Loucy (cell line): ENCODE results near the gene TSEN54.

Experiments
- H2AFZ ChIP-seq: fragments of 200-600 bp; sonication (generic); 2 replicates; pipeline ENCODE4 v1.6.0; 2016; ENCODE audit warnings: antibody characterized with exemption, mild to moderate bottlenecking, low read length, moderate library complexity
- H3F3A ChIP-seq: fragments of 200-600 bp; 2 replicates; pipeline ENCODE4 v1.6.0; 2016; ENCODE audit warnings: antibody characterized with exemption, low read depth, mild to moderate bottlenecking
- H3K27me3 ChIP-seq: fragments of 200-600 bp; sonication (generic); 2 replicates; pipeline ENCODE4 v1.6.1; 2014; ENCODE audit warnings: low read length, mild to moderate bottlenecking; ENCODE audit not compliant: insufficient read depth, poor library complexity, severe bottlenecking
- H3K36me3 ChIP-seq: fragments of 200-600 bp; sonication (generic); 2 replicates; pipeline ENCODE4 v1.6.1; 2016; ENCODE audit warnings: low read length; ENCODE audit not compliant: insufficient read depth
- H3K4me1 ChIP-seq: fragments of 200-600 bp; sonication (generic); 2 replicates; pipeline ENCODE4 v1.5.1; 2014; ENCODE audit warnings: low read length, mild to moderate bottlenecking; ENCODE audit not compliant: insufficient read depth, poor library complexity, severe bottlenecking
- H3K4me2 ChIP-seq: fragments of 200-600 bp; sonication (generic); 2 replicates; pipeline ENCODE4 v1.6.0; 2014; ENCODE audit warnings: antibody characterized with exemption, low read length, low read depth, mild to moderate bottlenecking; ENCODE audit not compliant: poor library complexity, severe bottlenecking
- H3K4me3 ChIP-seq: fragments of 200-600 bp; sonication (generic); 2 replicates; pipeline ENCODE4 v1.5.1; 2014; ENCODE audit warnings: low read length, mild to moderate bottlenecking, mixed read lengths; ENCODE audit not compliant: poor library complexity, severe bottlenecking
- H3K79me2 ChIP-seq: fragments of 200-600 bp; sonication (generic); 2 replicates; pipeline ENCODE4 v1.6.1; 2014; ENCODE audit warnings: low read length; ENCODE audit not compliant: insufficient read depth
- H3K9ac ChIP-seq: fragments of 200-600 bp; sonication (generic); 2 replicates; pipeline ENCODE4 v1.6.0; 2014; ENCODE audit warnings: mild to moderate bottlenecking, low read depth, low read length, moderate library complexity; ENCODE audit not compliant: poor library complexity, severe bottlenecking
- H3K9me2 ChIP-seq: fragments of 200-600 bp; sonication (generic); replicated peaks from 2 replicates; pipeline ENCODE4 v1.6.1; 2016; ENCODE audit warnings: low read depth, low read length, mixed read lengths
- H3K9me3 ChIP-seq: fragments of 200-600 bp; sonication (generic); 2 replicates; pipeline ENCODE4 v1.6.1; 2014; ENCODE audit warnings: mild to moderate bottlenecking, antibody characterized with exemption, low read length, low read depth; ENCODE audit not compliant: insufficient read depth
- H4K20me1 ChIP-seq: fragments of 200-600 bp; sonication (generic); 2 replicates; pipeline ENCODE4 v1.6.0; 2014; ENCODE audit warnings: antibody characterized with exemption, low read length, mild to moderate bottlenecking; ENCODE audit not compliant: insufficient read depth, poor library complexity, severe bottlenecking
- EZH2phosphoT487 ChIP-seq: fragments of 200-600 bp; IDR thresholded peaks from 2 replicates; pipeline ENCODE4 v1.6.1; 2018; ENCODE audit warnings: antibody characterized with exemption, mild to moderate bottlenecking, moderate library complexity, borderline replicate concordance
- TF ChIP-seq, protein P1 (sequence below): fragments of 200-600 bp; sonication (generic); conservative IDR thresholded peaks from 2 replicates; pipeline ENCODE4 v1.5.1; 2014; ENCODE audit warnings: mild to moderate bottlenecking, antibody characterized with exemption, low read length

TSEN54 gene

DNA sequence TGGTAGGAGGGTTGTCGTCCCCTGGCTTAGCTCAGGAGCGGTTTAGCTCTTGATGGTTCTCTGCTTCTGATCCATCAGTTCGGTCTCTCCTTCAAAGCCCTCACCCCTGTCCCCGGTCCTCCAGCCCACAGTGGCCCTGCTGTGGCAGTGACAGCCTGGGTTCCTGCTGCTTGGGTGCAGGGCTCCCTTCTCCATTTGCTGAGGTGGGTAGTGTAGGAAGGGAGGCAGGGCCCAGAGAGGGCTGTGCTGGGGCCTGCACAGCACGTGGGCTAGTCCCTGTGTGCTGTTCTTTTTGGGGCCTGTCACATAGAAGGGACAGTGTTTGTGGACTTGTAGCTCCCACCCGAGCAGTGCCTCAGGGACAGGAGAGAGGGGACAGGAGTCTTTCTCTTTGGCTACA lies 41.6 kb upstream of the TSEN54 start:
- Histone ChIP-seq H3K4me3 (no peak overlapping the region), H3K9me3 (no peaks in the 10 kb centered on the region), H3K4me2 (no peak overlapping the region), H3K79me2 (no peaks in the 10 kb centered on the region), H3K9me2 (no peaks in the 10 kb centered on the region), H3F3A (no peaks in the 10 kb centered on the region), H4K20me1 (no peaks in the 10 kb centered on the region), H3K36me3 (peaks cover 13% of the 10 kb centered on the region; the same call in 1 of the 2 replicates), H3K9ac (no peak overlapping the region), H2AFZ (no peak overlapping the region), H3K27me3 (no peaks in the 10 kb centered on the region), H3K4me1 (no peaks in the 10 kb centered on the region)
- TF ChIP-seq, protein P1, sequence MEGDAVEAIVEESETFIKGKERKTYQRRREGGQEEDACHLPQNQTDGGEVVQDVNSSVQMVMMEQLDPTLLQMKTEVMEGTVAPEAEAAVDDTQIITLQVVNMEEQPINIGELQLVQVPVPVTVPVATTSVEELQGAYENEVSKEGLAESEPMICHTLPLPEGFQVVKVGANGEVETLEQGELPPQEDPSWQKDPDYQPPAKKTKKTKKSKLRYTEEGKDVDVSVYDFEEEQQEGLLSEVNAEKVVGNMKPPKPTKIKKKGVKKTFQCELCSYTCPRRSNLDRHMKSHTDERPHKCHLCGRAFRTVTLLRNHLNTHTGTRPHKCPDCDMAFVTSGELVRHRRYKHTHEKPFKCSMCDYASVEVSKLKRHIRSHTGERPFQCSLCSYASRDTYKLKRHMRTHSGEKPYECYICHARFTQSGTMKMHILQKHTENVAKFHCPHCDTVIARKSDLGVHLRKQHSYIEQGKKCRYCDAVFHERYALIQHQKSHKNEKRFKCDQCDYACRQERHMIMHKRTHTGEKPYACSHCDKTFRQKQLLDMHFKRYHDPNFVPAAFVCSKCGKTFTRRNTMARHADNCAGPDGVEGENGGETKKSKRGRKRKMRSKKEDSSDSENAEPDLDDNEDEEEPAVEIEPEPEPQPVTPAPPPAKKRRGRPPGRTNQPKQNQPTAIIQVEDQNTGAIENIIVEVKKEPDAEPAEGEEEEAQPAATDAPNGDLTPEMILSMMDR = no peak
- TF ChIP-seq EZH2phosphoT487 = no peak

DNA sequence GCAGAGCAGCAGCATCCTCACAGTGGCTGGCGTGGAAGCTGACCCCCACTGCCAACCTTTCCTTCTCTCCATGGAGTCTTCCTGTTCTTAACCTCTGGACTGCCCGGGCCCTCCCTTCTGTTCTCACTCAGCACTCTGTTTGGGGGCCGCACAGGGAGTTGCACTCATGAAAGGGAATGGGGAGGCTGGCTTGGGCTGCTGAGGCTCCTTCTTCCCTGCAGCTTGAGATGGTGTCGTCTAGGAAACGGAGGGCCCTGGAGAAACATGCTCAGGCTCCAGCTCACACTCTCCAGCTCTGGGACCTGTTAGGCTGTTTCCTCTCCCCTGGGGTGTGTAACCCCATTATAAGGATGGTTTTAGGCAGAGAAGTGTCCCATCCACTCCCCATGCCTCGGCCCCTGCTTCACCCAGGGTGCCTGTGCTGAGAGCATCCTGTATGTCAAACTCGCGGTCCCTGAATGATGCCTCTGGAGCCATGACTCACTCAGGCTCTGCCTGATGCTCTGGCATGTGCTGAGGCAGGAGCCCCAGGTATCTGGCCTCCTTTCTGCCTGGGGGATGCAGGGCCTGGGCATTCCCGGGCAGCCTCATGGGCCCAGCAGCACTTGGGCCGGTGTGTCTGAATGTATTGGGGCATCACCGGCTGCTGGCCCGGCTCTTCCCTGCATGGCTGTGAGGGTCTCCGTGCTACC lies 41.0 kb upstream of the TSEN54 start:
- Histone ChIP-seq H3K9me2 (no peaks in the 10 kb centered on the region), H3K36me3 (peaks cover 13% of the 10 kb centered on the region; the same call in 1 of the 2 replicates), H3K79me2 (no peaks in the 10 kb centered on the region), H3K4me1 (no peaks in the 10 kb centered on the region), H2AFZ (no peak overlapping the region), H3K27me3 (no peaks in the 10 kb centered on the region), H3K9ac (no peak overlapping the region), H3K4me2 (no peak overlapping the region), H3K4me3 (no peak overlapping the region), H3F3A (no peaks in the 10 kb centered on the region), H4K20me1 (no peaks in the 10 kb centered on the region), H3K9me3 (no peaks in the 10 kb centered on the region)
- TF ChIP-seq, protein P1 = no peak
- no peak for TF ChIP-seq EZH2phosphoT487

DNA sequence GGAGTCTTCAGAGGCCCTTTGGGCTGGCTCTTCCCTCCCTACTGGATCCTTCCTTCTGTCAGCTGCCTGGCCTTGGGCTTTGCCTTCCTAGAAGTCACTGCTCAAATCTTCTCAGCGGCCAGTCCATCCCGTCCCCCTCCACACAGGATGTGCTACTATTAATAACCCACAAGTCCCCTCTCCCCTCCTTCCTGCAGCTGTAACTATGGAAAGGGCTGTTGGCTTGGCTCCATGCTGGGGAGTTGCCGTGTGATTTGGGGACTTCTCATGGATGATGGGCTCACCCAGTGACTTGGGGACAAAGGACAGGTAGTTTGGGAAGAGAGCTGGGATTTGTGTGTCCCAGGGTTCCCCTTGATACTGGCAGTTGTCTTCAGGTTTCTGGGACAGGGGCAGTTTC lies 40.5 kb upstream of the TSEN54 start:
- H3K27me3 ChIP-seq = no peaks in the 10 kb centered on the region
- H3K9ac ChIP-seq = no peak overlapping the region
- H4K20me1 ChIP-seq = no peaks in the 10 kb centered on the region
- peaks cover 13% of the 10 kb centered on the region; the same call in 1 of the 2 replicates for H3K36me3 ChIP-seq
- H2AFZ ChIP-seq = no peak overlapping the region
- H3F3A ChIP-seq = no peaks in the 10 kb centered on the region
- TF ChIP-seq, protein P1 = no peak
- no peak for TF ChIP-seq EZH2phosphoT487
- no peaks in the 10 kb centered on the region for H3K9me3 ChIP-seq
- H3K79me2 ChIP-seq = no peaks in the 10 kb centered on the region
- no peak overlapping the region for H3K4me2 ChIP-seq
- H3K4me1 ChIP-seq = no peaks in the 10 kb centered on the region
- H3K9me2 ChIP-seq = no peaks in the 10 kb centered on the region
- no peak overlapping the region for H3K4me3 ChIP-seq
